Loucy (cell line): ENCODE data around the gene VAV3.
A peak's percentile ranks its signal among the peaks of the same experiment; 100 is the strongest.

Experiments
- H2AFZ ChIP-seq: fragments of 200-600 bp; sonication (generic); 2 replicates; pipeline ENCODE4 v1.6.0; 2016; ENCODE audit warnings: antibody characterized with exemption, mild to moderate bottlenecking, low read length, moderate library complexity
- H3F3A ChIP-seq: fragments of 200-600 bp; 2 replicates; pipeline ENCODE4 v1.6.0; 2016; ENCODE audit warnings: antibody characterized with exemption, low read depth, mild to moderate bottlenecking
- H3K27me3 ChIP-seq: fragments of 200-600 bp; sonication (generic); 2 replicates; pipeline ENCODE4 v1.6.1; 2014; ENCODE audit warnings: low read length, mild to moderate bottlenecking; ENCODE audit not compliant: insufficient read depth, poor library complexity, severe bottlenecking
- H3K36me3 ChIP-seq: fragments of 200-600 bp; sonication (generic); 2 replicates; pipeline ENCODE4 v1.6.1; 2016; ENCODE audit warnings: low read length; ENCODE audit not compliant: insufficient read depth
- H3K4me1 ChIP-seq: fragments of 200-600 bp; sonication (generic); 2 replicates; pipeline ENCODE4 v1.5.1; 2014; ENCODE audit warnings: low read length, mild to moderate bottlenecking; ENCODE audit not compliant: insufficient read depth, poor library complexity, severe bottlenecking
- H3K4me2 ChIP-seq: fragments of 200-600 bp; sonication (generic); 2 replicates; pipeline ENCODE4 v1.6.0; 2014; ENCODE audit warnings: antibody characterized with exemption, low read length, low read depth, mild to moderate bottlenecking; ENCODE audit not compliant: poor library complexity, severe bottlenecking
- H3K4me3 ChIP-seq: fragments of 200-600 bp; sonication (generic); 2 replicates; pipeline ENCODE4 v1.5.1; 2014; ENCODE audit warnings: low read length, mild to moderate bottlenecking, mixed read lengths; ENCODE audit not compliant: poor library complexity, severe bottlenecking
- H3K79me2 ChIP-seq: fragments of 200-600 bp; sonication (generic); 2 replicates; pipeline ENCODE4 v1.6.1; 2014; ENCODE audit warnings: low read length; ENCODE audit not compliant: insufficient read depth
- H3K9ac ChIP-seq: fragments of 200-600 bp; sonication (generic); 2 replicates; pipeline ENCODE4 v1.6.0; 2014; ENCODE audit warnings: mild to moderate bottlenecking, low read depth, low read length, moderate library complexity; ENCODE audit not compliant: poor library complexity, severe bottlenecking
- H3K9me2 ChIP-seq: fragments of 200-600 bp; sonication (generic); replicated peaks from 2 replicates; pipeline ENCODE4 v1.6.1; 2016; ENCODE audit warnings: low read depth, low read length, mixed read lengths
- H3K9me3 ChIP-seq: fragments of 200-600 bp; sonication (generic); 2 replicates; pipeline ENCODE4 v1.6.1; 2014; ENCODE audit warnings: mild to moderate bottlenecking, antibody characterized with exemption, low read length, low read depth; ENCODE audit not compliant: insufficient read depth
- H4K20me1 ChIP-seq: fragments of 200-600 bp; sonication (generic); 2 replicates; pipeline ENCODE4 v1.6.0; 2014; ENCODE audit warnings: antibody characterized with exemption, low read length, mild to moderate bottlenecking; ENCODE audit not compliant: insufficient read depth, poor library complexity, severe bottlenecking
- EZH2phosphoT487 ChIP-seq: fragments of 200-600 bp; IDR thresholded peaks from 2 replicates; pipeline ENCODE4 v1.6.1; 2018; ENCODE audit warnings: antibody characterized with exemption, mild to moderate bottlenecking, moderate library complexity, borderline replicate concordance
- TF ChIP-seq, protein P1 (sequence below): fragments of 200-600 bp; sonication (generic); conservative IDR thresholded peaks from 2 replicates; pipeline ENCODE4 v1.5.1; 2014; ENCODE audit warnings: mild to moderate bottlenecking, antibody characterized with exemption, low read length

The VAV3 gene

DNA sequence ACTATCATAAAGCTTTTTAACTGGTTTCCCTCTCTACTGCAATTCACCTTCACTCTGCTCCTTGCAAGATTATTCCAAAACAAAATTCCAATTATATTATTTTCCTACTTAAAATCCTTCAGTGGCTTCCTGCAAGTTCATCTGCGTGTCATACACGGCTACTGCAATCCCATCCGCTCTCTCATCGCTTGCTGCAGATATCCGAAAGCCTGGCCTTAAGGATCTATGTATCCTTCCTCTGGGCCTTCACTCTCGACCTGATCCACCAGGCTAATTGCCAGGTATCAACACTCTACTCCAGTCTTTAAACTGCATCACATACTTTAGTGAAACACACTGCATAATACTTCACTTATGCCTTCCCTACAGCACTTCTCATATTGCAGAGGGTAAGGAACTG is 44.0 kb downstream of the VAV3 start:
- Histone ChIP-seq H3K79me2 (peaks cover 93% of the 10 kb centered on the region), H3K4me3 (no peak overlapping the region), H2AFZ (no peak overlapping the region), H3K36me3 (no peaks in the 10 kb centered on the region), H3K4me1 (peaks cover 83% of the 10 kb centered on the region), H3K9ac (peak overlapping the region; percentile 68), H4K20me1 (peaks cover 83% of the 10 kb centered on the region), H3K9me3 (no peaks in the 10 kb centered on the region), H3K4me2 (peak overlapping the region; percentile 78), H3K27me3 (no peaks in the 10 kb centered on the region), H3K9me2 (no peaks in the 10 kb centered on the region), H3F3A (peaks cover 15% of the 10 kb centered on the region)
- TF ChIP-seq, protein P1, sequence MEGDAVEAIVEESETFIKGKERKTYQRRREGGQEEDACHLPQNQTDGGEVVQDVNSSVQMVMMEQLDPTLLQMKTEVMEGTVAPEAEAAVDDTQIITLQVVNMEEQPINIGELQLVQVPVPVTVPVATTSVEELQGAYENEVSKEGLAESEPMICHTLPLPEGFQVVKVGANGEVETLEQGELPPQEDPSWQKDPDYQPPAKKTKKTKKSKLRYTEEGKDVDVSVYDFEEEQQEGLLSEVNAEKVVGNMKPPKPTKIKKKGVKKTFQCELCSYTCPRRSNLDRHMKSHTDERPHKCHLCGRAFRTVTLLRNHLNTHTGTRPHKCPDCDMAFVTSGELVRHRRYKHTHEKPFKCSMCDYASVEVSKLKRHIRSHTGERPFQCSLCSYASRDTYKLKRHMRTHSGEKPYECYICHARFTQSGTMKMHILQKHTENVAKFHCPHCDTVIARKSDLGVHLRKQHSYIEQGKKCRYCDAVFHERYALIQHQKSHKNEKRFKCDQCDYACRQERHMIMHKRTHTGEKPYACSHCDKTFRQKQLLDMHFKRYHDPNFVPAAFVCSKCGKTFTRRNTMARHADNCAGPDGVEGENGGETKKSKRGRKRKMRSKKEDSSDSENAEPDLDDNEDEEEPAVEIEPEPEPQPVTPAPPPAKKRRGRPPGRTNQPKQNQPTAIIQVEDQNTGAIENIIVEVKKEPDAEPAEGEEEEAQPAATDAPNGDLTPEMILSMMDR, result no peak
- TF ChIP-seq EZH2phosphoT487, result no peak

- peaks cover 93% of the 10 kb centered on the region for H3K79me2 ChIP-seq
- H3K9me2 ChIP-seq, result no peaks in the 10 kb centered on the region
- no peak overlapping the region for H2AFZ ChIP-seq
- H3K9ac ChIP-seq, result peak overlapping the region; percentile 68
- peaks cover 15% of the 10 kb centered on the region for H3F3A ChIP-seq
- H3K4me1 ChIP-seq, result peaks cover 81% of the 10 kb centered on the region
- H3K27me3 ChIP-seq, result no peaks in the 10 kb centered on the region
- TF ChIP-seq, protein P1, result no peak
- TF ChIP-seq EZH2phosphoT487, result no peak
- H4K20me1 ChIP-seq, result peaks cover 85% of the 10 kb centered on the region
- H3K4me2 ChIP-seq, result peak overlapping the region; percentile 78
- no peaks in the 10 kb centered on the region for H3K9me3 ChIP-seq
- H3K4me3 ChIP-seq, result peak overlapping the region; percentile 50
- H3K36me3 ChIP-seq, result no peaks in the 10 kb centered on the region
These were observed 44.4 kb downstream of the VAV3 start for GRCh38 chr1:107920561-107920960.

DNA sequence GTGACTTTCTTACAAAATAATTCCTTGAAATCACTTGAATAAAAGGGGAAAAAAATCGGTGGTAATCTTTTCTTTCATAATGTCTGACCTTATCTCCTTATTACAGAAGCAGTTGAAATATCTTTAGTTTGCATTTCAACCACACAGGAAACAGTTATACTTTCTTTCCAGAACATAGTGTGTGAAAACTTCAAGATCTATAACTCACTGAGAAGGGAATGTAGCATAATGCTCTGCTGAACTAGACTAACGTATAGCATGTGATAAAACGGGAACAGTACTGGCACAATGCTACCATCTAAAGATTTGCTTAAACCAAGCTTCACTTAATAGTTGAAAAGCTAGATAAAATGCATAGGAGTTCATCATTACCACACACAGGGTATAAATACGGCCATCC is 45.0 kb downstream of the VAV3 start:
- Histone ChIP-seq H3K27me3 (no peaks in the 10 kb centered on the region), H4K20me1 (peaks cover 85% of the 10 kb centered on the region), H3K4me3 (peak overlapping the region; percentile 50)

More for the DNA sequence above, 45.0 kb downstream of the VAV3 start:
- Histone ChIP-seq H3K9ac (peak overlapping the region; percentile 68), H3K9me3 (no peaks in the 10 kb centered on the region), H3K4me1 (peaks cover 80% of the 10 kb centered on the region), H3K9me2 (no peaks in the 10 kb centered on the region), H3K36me3 (no peaks in the 10 kb centered on the region), H3K4me2 (peak overlapping the region; percentile 78), H3F3A (peaks cover 15% of the 10 kb centered on the region), H3K79me2 (peaks cover 93% of the 10 kb centered on the region), H2AFZ (no peak overlapping the region)
- TF ChIP-seq, protein P1, result no peak
- no peak for TF ChIP-seq EZH2phosphoT487
